HG03045 (cell line): ENCODE measurements around the gene DNAJC12.
A peak's percentile ranks its signal among the peaks of the same experiment; 100 is the strongest.
"Not testable (repeated sequence)": the region's sequence is repeated elsewhere in the genome, so short reads cannot be mapped to it uniquely, and the experiment has no call there.

ENCODE experiments used
- ATAC-seq: cut with Tn5 transposase; IDR thresholded peaks from one replicate; pipeline ENCODE4 v1.9.1; 2021; ENCODE audit warnings: mild to moderate bottlenecking, moderate library complexity; ENCODE audit not compliant: unreplicated experiment

DNAJC12 gene

DNA sequence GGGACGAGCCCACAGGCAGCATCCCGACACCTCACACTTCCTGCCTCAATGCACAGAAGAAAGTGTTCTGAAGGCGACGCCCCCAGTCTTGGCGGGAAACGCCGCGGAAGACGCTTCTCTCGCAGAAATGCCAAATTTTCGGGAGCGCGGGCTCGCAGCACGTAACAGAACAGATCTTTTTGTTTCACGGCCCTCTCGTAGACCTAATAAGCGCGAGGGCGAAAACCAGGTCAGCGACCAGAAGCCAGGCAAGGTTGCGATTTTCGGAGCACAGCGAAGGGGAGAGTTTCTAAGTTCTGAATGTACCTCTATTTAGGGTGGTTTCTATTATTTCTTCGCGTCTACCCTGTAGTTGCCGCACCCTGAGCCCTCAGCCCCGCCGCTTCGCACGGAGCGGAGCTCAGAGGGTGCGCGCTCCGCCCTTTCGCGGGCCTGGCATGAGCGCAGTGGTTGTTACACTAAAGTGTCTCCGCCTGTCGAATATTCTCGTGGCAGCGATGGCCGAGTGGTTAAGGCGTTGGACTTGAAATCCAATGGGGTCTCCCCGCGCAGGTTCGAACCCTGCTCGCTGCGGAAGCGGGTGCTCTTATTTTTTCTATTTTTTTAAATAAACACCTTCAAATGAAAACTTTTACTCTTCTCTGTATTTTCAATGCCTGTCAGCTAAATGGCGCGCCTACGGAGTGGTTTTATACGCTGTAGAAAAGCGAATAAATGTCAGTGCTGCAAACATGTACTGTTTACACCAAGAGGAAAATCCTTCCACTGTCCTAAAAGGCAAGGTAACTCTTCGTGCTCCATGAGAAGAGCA is 73.8 kb downstream of the DNAJC12 start:
- peak; percentile 85 for ATAC-seq

DNA sequence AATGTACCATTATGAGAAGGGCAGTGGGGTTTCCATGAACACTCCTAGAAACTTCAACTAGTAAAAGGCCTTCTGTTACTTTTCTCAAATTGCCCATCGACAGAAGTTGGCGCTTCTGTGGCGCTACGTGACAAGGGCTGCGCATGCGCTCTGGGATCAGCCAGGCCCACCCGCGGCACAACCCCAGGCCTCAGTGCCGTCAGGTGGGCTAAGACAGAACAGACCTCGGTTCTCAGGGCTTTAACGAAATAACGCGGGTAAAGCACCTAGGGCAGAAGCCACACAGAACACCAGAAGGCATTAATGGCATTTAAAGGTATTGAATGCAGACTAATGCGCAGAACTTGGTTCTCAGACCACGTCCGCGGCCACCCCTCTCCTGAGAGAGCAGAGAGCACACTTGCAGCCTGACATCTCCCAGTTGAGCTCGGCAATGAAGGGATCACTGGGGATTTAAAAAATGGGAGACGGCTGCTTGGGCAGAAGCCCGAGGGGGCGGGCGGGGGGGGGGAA is 74.4 kb downstream of the DNAJC12 start:
- ATAC-seq: peak; percentile 35

GRCh38 chr10:67762567-67762966 is 75.4 kb downstream of the DNAJC12 start:
- not testable (repeated sequence) for ATAC-seq

DNA sequence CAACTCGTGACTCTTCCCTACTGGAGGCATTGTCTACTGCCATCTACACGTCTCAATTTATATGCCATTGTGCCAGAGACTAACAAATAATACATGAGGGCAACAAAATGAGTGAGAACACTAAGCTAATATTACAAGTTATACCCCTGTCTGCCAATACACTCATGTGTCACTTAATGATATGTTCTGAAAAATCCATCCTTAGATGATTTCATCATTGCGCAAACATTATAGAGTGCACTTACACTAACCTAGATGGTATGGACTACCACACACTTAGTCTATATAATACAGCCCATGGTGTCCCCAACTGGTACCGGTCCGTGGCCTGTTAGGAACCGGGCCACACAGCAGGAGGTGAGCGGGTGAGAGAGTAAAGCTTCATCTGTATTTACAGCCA is 77.7 kb downstream of the DNAJC12 start:
- no peak for ATAC-seq
